SU-DHL-6 (cell line): ENCODE results near the gene RGP1.

ENCODE experiments used
- H2AFZ ChIP-seq: fragments of 200-600 bp; sonication (generic); 2 replicates; pipeline ENCODE4 v1.6.1; 2014; ENCODE audit warnings: low read depth, mild to moderate bottlenecking, moderate library complexity, mixed read lengths, antibody characterized with exemption, low read length; ENCODE audit not compliant: severe bottlenecking
- H3F3A ChIP-seq: fragments of 200-600 bp; shearing (Covaris generic); 2 replicates; pipeline ENCODE4 v1.6.0; 2016; ENCODE audit warnings: antibody characterized with exemption, mild to moderate bottlenecking; ENCODE audit not compliant: insufficient read depth
- H3K27ac ChIP-seq: fragments of 200-600 bp; sonication (generic); 2 replicates; pipeline ENCODE4 v1.5.1; 2016; ENCODE audit warnings: low read depth, mild to moderate bottlenecking, low read length, moderate library complexity, mixed read lengths
- H3K27me3 ChIP-seq: fragments of 200-600 bp; sonication (generic), shearing (Covaris generic); 2 replicates; pipeline ENCODE4 v1.6.0; 2014; ENCODE audit warnings: mild to moderate bottlenecking, low read length
- H3K36me3 ChIP-seq: fragments of 200-600 bp; sonication (generic); 2 replicates; pipeline ENCODE4 v1.6.1; 2014; ENCODE audit warnings: mild to moderate bottlenecking, low read length, mixed read lengths
- H3K4me2 ChIP-seq: fragments of 300-600, 200-600 bp; shearing (Covaris generic), sonication (generic); 2 replicates; pipeline ENCODE4 v1.6.0; 2014; ENCODE audit warnings: low read length, low read depth, mild to moderate bottlenecking; ENCODE audit not compliant: poor library complexity, severe bottlenecking
- H3K4me3 ChIP-seq: fragments of 200-600 bp; sonication (generic); 2 replicates; pipeline ENCODE4 v1.5.1; 2014; ENCODE audit warnings: antibody characterized with exemption, low read length, mild to moderate bottlenecking, mixed read lengths; ENCODE audit not compliant: insufficient read depth, poor library complexity, severe bottlenecking
- H3K79me2 ChIP-seq: fragments of 200-600 bp; sonication (generic); 2 replicates; pipeline ENCODE4 v1.6.1; 2014; ENCODE audit warnings: mild to moderate bottlenecking, low read length, moderate library complexity; ENCODE audit not compliant: insufficient read depth
- H3K9ac ChIP-seq: fragments of 200-600 bp; sonication (generic); 2 replicates; pipeline ENCODE4 v1.7.0; 2014; ENCODE audit warnings: mild to moderate bottlenecking, low read length
- H3K9me2 ChIP-seq: fragments of 200-600 bp; sonication (generic); replicated peaks from 2 replicates; pipeline ENCODE4 v1.6.1; 2014; ENCODE audit warnings: low read length; ENCODE audit not compliant: insufficient read depth
- H3K9me3 ChIP-seq: fragments of 200-600 bp; sonication (generic); 2 replicates; pipeline ENCODE4 v1.6.1; 2014; ENCODE audit warnings: low read length, mixed read lengths; ENCODE audit not compliant: insufficient read depth
- H4K20me1 ChIP-seq: fragments of 200-600 bp; sonication (generic); 2 replicates; pipeline ENCODE4 v1.6.1; 2014; ENCODE audit warnings: low read depth, mild to moderate bottlenecking, antibody characterized with exemption, low read length, moderate library complexity, mixed read lengths
- CTCF ChIP-seq: fragments of 200-600 bp; sonication (generic); IDR thresholded peaks from one replicate; pipeline ENCODE4 v1.5.1; 2017; ENCODE audit warnings: antibody characterized with exemption, mild to moderate bottlenecking, low read length, moderate library complexity; ENCODE audit not compliant: insufficient read depth, poor library complexity, severe bottlenecking
- EZH2phosphoT487 ChIP-seq: fragments of 200-600 bp; sonication (generic), shearing (Covaris generic); conservative IDR thresholded peaks from 2 replicates; pipeline ENCODE4 v1.6.1; 2018; ENCODE audit warnings: mild to moderate bottlenecking, antibody characterized with exemption, low read length, moderate library complexity, mixed read lengths

The RGP1 gene

DNA sequence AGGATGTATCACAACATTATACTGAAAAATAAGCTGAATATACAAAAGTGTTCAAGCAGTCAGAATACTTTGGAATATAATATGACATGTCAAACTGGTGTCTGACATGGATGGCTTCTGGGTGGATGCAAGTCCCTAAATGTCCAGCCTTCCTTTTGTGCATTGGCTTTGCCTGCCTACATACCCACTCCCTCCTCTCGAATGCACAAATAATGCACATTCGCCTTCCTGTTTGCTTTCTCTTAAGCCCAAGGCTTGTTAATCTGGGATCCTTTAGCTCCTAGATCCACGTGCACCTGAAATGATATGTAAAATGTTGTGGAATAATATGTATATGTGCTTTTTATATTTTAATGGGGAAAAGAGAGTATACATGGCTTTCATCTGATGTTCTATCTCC, 29.4 kb downstream of the RGP1 start:
- Histone ChIP-seq H3K27ac (no peak overlapping the region), H3K27me3 (no peaks in the 10 kb centered on the region), H3F3A (0 out of 2 replicates have a peak, but pooled peaks cover 8% of the 10 kb centered on the region), H4K20me1 (no peaks in the 10 kb centered on the region), H3K36me3 (0 out of 2 replicates have a peak, but pooled peaks cover 3% of the 10 kb centered on the region), H3K9ac (no peak overlapping the region), H3K4me3 (no peak overlapping the region), H2AFZ (no peak overlapping the region), H3K79me2 (no peaks in the 10 kb centered on the region), H3K9me3 (no peaks in the 10 kb centered on the region), H3K9me2 (no peaks in the 10 kb centered on the region), H3K4me2 (no peak overlapping the region)
- no peak for TF ChIP-seq CTCF
- no peak for TF ChIP-seq EZH2phosphoT487

DNA sequence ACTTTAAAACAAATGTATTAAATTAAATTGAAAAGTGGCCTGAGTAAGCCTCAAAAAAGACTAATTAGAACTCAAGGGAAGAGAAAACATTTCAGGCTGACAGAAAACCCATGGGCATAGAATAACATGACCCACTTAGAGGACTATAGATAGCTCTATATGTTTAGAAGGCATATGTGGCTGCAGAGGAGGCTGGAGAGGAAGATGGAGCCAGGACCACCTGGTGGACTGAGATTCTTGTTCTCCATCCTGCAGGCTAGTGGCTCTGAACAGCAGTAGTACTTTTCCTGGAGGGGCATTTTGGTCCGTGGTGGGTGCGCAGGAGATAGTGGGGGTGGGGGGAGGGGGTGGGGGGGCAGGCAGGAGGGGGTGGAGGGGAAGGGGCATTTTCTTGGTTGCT, 32.0 kb downstream of the RGP1 start:
- H2AFZ ChIP-seq, result no peak overlapping the region
- no peaks in the 10 kb centered on the region for H3K9me3 ChIP-seq
- 0 out of 2 replicates have a peak, but pooled peaks cover 8% of the 10 kb centered on the region for H3F3A ChIP-seq
- no peak overlapping the region for H3K27ac ChIP-seq
- H3K4me3 ChIP-seq, result no peak overlapping the region
- no peaks in the 10 kb centered on the region for H3K9me2 ChIP-seq
- no peak overlapping the region for H3K9ac ChIP-seq
- 0 out of 2 replicates have a peak, but pooled peaks cover 4% of the 10 kb centered on the region for H3K36me3 ChIP-seq
- no peaks in the 10 kb centered on the region for H3K27me3 ChIP-seq
- H3K4me2 ChIP-seq, result no peak overlapping the region
- no peaks in the 10 kb centered on the region for H3K79me2 ChIP-seq
- TF ChIP-seq EZH2phosphoT487, result no peak
- TF ChIP-seq CTCF, result no peak
- H4K20me1 ChIP-seq, result no peaks in the 10 kb centered on the region

GRCh38 chr9:35783418-35783817, 34.3 kb downstream of the RGP1 start:
- H3F3A ChIP-seq, result 0 out of 2 replicates have a peak, but pooled peaks cover 8% of the 10 kb centered on the region
- no peak for TF ChIP-seq CTCF
- no peak for TF ChIP-seq EZH2phosphoT487
- no peaks in the 10 kb centered on the region for H3K9me2 ChIP-seq
- H3K9ac ChIP-seq, result no peak overlapping the region
- no peaks in the 10 kb centered on the region for H3K9me3 ChIP-seq
- H3K36me3 ChIP-seq, result 0 out of 2 replicates have a peak, but pooled peaks cover 4% of the 10 kb centered on the region
- H2AFZ ChIP-seq, result no peak overlapping the region
- H4K20me1 ChIP-seq, result no peaks in the 10 kb centered on the region
- H3K27me3 ChIP-seq, result no peaks in the 10 kb centered on the region
- H3K4me2 ChIP-seq, result no peak overlapping the region
- no peaks in the 10 kb centered on the region for H3K79me2 ChIP-seq
- H3K4me3 ChIP-seq, result no peak overlapping the region
- no peak overlapping the region for H3K27ac ChIP-seq
